ENCODE data around the gene PURA. TPM values are rescaled to one million over a fixed set of nuclear protein-coding genes. Genes with fewer than 3 reads are reported as not detected.

Gene PURA
- total RNA-seq, 1 experiment from 2014 or later = 3.6 TPM

- H3K27ac Mint-ChIP-seq = no peak overlapping the region
- no peak overlapping the region for H2AFZ ChIP-seq (ENCODE audit: low read length)
- H3K4me1 Mint-ChIP-seq = 0 out of 4 replicates have a peak, but pooled peaks cover 0 to 2% of the 10 kb centered on the region in 2 experiments
Observed at GRCh38 chr5:140162275-140162674, 48.4 kb downstream of the PURA start.

More at GRCh38 chr5:140162275-140162674, 48.4 kb downstream of the PURA start:
- Histone ChIP-seq H2BK12ac (ENCODE audit: insufficient read length, low read depth, low read length) (no peak overlapping the region), H2BK20ac (ENCODE audit: low read depth, low read length, poor library complexity, severe bottlenecking) (no peak overlapping the region), H4K91ac (ENCODE audit: insufficient read length, low read depth, low read length) (no peak overlapping the region), H3K9ac (ENCODE audit: extremely low read depth, insufficient read length, low read length) (no peak overlapping the region), H3K14ac (ENCODE audit: insufficient read depth, low read length) (no peak overlapping the region), H2BK120ac (ENCODE audit: low read depth, low read length, poor library complexity, severe bottlenecking) (no peak overlapping the region), H3K9me3 (ENCODE audit: control insufficient read depth, low read depth, low read length) (no peaks in the 10 kb centered on the region), H3K79me2 (ENCODE audit: insufficient read depth, low read length) (no peaks in the 10 kb centered on the region), H3K23ac (ENCODE audit: insufficient read length, low read depth, low read length) (no peak overlapping the region), H3K79me1 (ENCODE audit: insufficient read depth, low read depth, low read length, poor library complexity, severe bottlenecking) (no peaks in the 10 kb centered on the region), H4K8ac (replicated peaks; ENCODE audit: insufficient read length, low read depth, low read length) (no peak overlapping the region), H3K56ac (ENCODE audit: insufficient read length, low read depth, low read length) (no peak overlapping the region), H2BK15ac (ENCODE audit: low read depth, low read length) (no peak overlapping the region), H3K23me2 (ENCODE audit: insufficient read length, low read depth, low read length, poor library complexity, severe bottlenecking) (peaks cover 2% of the 10 kb centered on the region), H3T11ph (ENCODE audit: low read length) (no peak overlapping the region), H4K5ac (ENCODE audit: insufficient read length, low read depth, low read length) (no peak overlapping the region), H3K27me3 (ENCODE audit: insufficient read depth, low read length) (no peaks in the 10 kb centered on the region), H3K4me1 (ENCODE audit: insufficient read depth, low read length) (no peaks in the 10 kb centered on the region), H3K4me2 (ENCODE audit: insufficient read depth, insufficient read length, low read length) (no peak overlapping the region), H3K18ac (ENCODE audit: insufficient read length, low read depth, low read length) (no peak overlapping the region), H4K20me1 (ENCODE audit: control insufficient read depth, insufficient read depth, insufficient read length) (no peaks in the 10 kb centered on the region), H2AK5ac (ENCODE audit: insufficient read length, low read length) (no peak overlapping the region), H2BK5ac (ENCODE audit: insufficient read length, low read length) (no peak overlapping the region), H3K27ac (ENCODE audit: insufficient read length, low read depth, low read length) (no peak overlapping the region), H3K4ac (ENCODE audit: low read depth, low read length) (no peak overlapping the region)
- no peak for TF ChIP-seq CTCF (conservative IDR thresholded peaks at IDR 0.05)
- Mint-ChIP-seq H3K36me3 (ENCODE audit: insufficient read depth in 1 of 3, low read depth in 3 of 3) (no peaks in the 10 kb centered on the region), H3K27me3 (ENCODE audit: low read depth) (peaks cover 16% of the 10 kb centered on the region), H3K4me3 (no peak overlapping the region), H3K9me3 (no peaks in the 10 kb centered on the region; a peak in 1 of 5 replicates)
- WGBS (ENCODE audit: extremely low coverage, insufficient read length, low lambda C conversion rate) = no CpG with 5 or more reads among the region's 5 CpGs
- no peak for DNase-seq
